Pancreas (tissue), 10 donors: ENCODE data around the gene NUDT16L1. TPM values are rescaled to one million over a fixed set of nuclear protein-coding genes. Genes with fewer than 3 reads are reported as not detected.

Source experiments
- ATAC-seq, 4 donors: fragments of 200-7000 bp; cut with Tn5 transposase; one replicate each; pipeline versions ENCODE4 v1.8.0 to v1.9.1; 2020; ENCODE audit warnings: mild to moderate bottlenecking in 4 of 4, moderate library complexity in 4 of 4
- DNase-seq, 6 donors: peaks; one replicate each; pipeline ENCODE4 v3.0.0-alpha.2; 2020
- FAIRE-seq: peaks from 2 replicates; lab custom pipeline; 2012; peaks lifted over from hg19 to GRCh38; lab: Jason Lieb, UNC
- H3K27ac ChIP-seq, 4 donors: fragments of 200-600 bp; sonication (generic); 1 replicate in 3 of 4; 2 replicates in 1 of 4; pipeline versions ENCODE4 v1.5.0 to v1.8.0; 2020
- H3K27me3 ChIP-seq, 4 donors: fragments of 200-600 bp; one replicate each; pipeline ENCODE4 v1.8.0; 2021
- H3K36me3 ChIP-seq, 3 donors: fragments of 200-600 bp; sonication (generic) in 1 of 3; one replicate each; pipeline versions ENCODE4 v1.5.0 to v1.8.0; 2020 to 2021
- H3K4me1 ChIP-seq, 3 donors: fragments of 200-600 bp; one replicate each; pipeline ENCODE4 v1.8.0; 2021
- H3K4me3 ChIP-seq, 4 donors: fragments of 200-600 bp; sonication (generic) in 2 of 4; one replicate each; pipeline versions ENCODE4 v1.5.0 to v1.8.0; 2020 to 2021
- H3K9me3 ChIP-seq, 4 donors: fragments of 200-600 bp; one replicate each; pipeline ENCODE4 v1.8.0; 2021
- WGBS, 2 donors: extraction: QIAGEN DNeasy Blood & Tissue Kit; methylation state at CpG; one replicate each; pipeline ENCODE4 v1.1.7; 2013; 5-methylcytosine and 5-hydroxymethylcytosine counted together
- intact Hi-C, 3 donors: fragments of 100-400 bp; cut with DNase I; formaldehyde crosslinking; loops; one replicate each; pipeline versions ENCODE4 v1.11.1 to v1.14.2; 2022
- polyA plus RNA-seq, 2 donors: library from polyadenylated mRNA; stranded (reverse); fragments of 200-250 nt; gene quantifications; one replicate each; pipeline ENCODE4 v1.2.3, GENCODE V29; 2013
- total RNA-seq, 6 donors: library from RNA; stranded (reverse); fragmentation: NEBNext Ultra II Directional in 4 of 6; extraction: Animal tissue kit (Norgen Biotek cat#: 25700) in 4 of 6; gene quantifications; one replicate each; pipeline versions ENCODE4 v1.2.1 to v1.2.4, GENCODE V29; 2021 to 2023
- TF ChIP-seq, protein P1 (sequence below), 4 donors: fragments of 200-600 bp; sonication (generic) in 3 of 4; IDR thresholded peaks; one replicate each; pipeline versions ENCODE4 v1.5.0 to v1.8.0; 2021; ENCODE audit warnings: antibody characterized with exemption in 4 of 4
- donor health status: healthy with polysubstance abuse.
- donor health status: DM: no; HTN: no; CAD: no; lungs with moderate emphysema.
- donor health status: DM: no; HTN: no; CAD: no.
- donor health status: control.
- donor health status: control.
- donor health status: Bipolar disorder and iron deficiency.
- donor health status: DM: yes; HTN: yes; CAD: no.
- donor health status: DM: no; HTN: no; CAD: no.
- donor health status: DM: no; HTN: no; CAD: no.
- donor health status: DM: yes; HTN: yes; CAD: no.

The NUDT16L1 gene
- total and polyA plus RNA-seq, 8 donors = 7.0 to 32.3 (median 14.2) TPM

DNA sequence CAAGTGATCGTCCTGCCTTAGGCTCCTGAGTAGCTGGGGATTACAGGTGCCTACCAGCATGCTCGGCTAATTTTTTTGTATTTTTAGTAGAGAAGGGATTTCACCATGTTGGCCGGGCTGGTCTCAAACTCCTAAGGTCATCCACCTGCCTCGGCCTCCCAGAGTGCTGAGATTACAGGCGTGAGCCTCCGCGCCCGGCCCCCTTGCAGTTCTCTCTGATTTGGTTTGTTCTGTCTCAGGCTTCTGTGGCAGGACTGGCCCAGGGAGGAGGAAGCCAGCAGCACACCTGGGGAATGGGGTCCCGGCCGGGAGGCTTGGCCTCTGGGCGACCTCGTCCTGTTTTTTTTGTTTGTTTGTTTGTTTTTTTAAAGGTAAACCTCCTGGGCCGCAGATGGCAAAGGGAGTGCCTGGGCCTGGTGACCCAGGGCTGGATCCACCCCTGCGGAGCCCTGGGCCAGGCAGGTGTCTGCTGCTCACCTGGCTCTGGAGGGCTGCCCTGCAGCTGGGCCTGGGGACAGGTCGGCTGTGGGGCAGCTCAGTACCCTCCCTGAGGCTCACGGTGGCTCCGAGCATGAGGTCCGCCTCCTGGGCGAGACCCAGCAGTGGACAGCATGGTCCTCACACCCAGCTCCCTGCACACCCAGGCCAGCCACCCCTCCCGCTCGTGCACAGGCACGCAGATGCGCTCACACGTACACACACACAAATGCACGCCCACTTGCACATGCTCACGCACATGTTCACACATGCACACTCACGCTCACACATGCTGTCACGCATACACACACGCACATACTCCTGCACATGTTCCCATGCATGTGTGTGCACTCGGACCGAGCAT lies 3.3 kb upstream of the NUDT16L1 start:
- Histone ChIP-seq H3K27me3 (no peaks in the 10 kb centered on the region), H3K4me1 (peaks cover 0 to 7% (median 0%) of the 10 kb centered on the region in 3 donors), H3K27ac (no peak overlapping the region), H3K9me3 (no peaks in the 10 kb centered on the region), H3K4me3 (no peak overlapping the region), H3K36me3 (peaks cover 0 to 4% (median 0%) of the 10 kb centered on the region in 3 donors)
- intact Hi-C loops = no loop called here
- TF ChIP-seq, protein P1, sequence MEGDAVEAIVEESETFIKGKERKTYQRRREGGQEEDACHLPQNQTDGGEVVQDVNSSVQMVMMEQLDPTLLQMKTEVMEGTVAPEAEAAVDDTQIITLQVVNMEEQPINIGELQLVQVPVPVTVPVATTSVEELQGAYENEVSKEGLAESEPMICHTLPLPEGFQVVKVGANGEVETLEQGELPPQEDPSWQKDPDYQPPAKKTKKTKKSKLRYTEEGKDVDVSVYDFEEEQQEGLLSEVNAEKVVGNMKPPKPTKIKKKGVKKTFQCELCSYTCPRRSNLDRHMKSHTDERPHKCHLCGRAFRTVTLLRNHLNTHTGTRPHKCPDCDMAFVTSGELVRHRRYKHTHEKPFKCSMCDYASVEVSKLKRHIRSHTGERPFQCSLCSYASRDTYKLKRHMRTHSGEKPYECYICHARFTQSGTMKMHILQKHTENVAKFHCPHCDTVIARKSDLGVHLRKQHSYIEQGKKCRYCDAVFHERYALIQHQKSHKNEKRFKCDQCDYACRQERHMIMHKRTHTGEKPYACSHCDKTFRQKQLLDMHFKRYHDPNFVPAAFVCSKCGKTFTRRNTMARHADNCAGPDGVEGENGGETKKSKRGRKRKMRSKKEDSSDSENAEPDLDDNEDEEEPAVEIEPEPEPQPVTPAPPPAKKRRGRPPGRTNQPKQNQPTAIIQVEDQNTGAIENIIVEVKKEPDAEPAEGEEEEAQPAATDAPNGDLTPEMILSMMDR (IDR thresholded peaks at IDR 0.05) = no peak
- DNase-seq = peak in 4 of 6 donors; percentile 18 to 75 (median 44)
- FAIRE-seq = no peak
- 88% methylated on average over 31 of the region's 31 CpGs for WGBS, 2 donors
- no peak for ATAC-seq

DNA sequence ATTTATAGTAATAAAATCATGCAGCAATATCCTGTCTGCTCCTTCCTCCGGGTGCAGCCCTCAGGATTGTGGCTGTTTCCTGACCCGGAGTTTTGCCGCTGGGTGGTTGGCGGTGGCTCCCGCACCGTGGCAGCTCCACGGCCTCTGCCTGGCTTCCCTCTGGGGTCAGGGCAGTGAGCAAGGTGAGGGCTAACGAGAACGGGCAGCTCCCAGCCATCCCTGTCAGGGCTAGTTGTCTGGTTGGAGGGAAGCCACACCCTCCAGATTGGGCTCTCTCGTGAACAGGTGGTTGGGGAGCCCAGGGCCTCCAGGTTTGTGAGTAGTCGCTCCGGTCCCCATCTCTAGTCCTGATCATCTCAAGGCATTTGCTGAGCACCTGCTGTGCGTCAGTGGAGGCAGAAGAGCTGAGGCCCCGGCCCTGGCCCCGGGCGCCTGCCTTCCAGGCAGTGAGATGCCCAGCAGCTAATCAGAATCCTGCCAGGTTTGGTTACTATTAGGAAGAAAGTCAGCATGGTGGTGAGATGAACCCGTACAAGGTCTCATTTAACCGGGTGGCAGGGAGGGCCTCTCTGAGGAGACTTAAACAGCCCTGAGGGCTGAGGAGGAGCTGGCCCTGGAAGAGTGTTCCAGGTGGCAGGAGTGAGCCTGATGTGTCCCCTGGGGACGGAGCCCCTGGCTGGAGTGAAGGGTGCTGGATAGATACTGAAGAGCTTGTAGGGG lies 2.3 kb upstream of the NUDT16L1 start:
- intact Hi-C loops = no loop called here
- Histone ChIP-seq H3K4me3 (no peak overlapping the region), H3K9me3 (no peaks in the 10 kb centered on the region), H3K27ac (no peak overlapping the region), H3K27me3 (no peaks in the 10 kb centered on the region), H3K4me1 (peaks cover 0 to 7% (median 0%) of the 10 kb centered on the region in 3 donors), H3K36me3 (peaks cover 0 to 4% (median 0%) of the 10 kb centered on the region in 3 donors)
- TF ChIP-seq, protein P1 (IDR thresholded peaks at IDR 0.05) = no peak
- DNase-seq (peak in 2 of 6 donors; percentile 23 to 52), FAIRE-seq (no peak), ATAC-seq (no peak)
- WGBS, 2 donors = 78 to 79% methylated on average over 19 of the region's 19 CpGs

DNA sequence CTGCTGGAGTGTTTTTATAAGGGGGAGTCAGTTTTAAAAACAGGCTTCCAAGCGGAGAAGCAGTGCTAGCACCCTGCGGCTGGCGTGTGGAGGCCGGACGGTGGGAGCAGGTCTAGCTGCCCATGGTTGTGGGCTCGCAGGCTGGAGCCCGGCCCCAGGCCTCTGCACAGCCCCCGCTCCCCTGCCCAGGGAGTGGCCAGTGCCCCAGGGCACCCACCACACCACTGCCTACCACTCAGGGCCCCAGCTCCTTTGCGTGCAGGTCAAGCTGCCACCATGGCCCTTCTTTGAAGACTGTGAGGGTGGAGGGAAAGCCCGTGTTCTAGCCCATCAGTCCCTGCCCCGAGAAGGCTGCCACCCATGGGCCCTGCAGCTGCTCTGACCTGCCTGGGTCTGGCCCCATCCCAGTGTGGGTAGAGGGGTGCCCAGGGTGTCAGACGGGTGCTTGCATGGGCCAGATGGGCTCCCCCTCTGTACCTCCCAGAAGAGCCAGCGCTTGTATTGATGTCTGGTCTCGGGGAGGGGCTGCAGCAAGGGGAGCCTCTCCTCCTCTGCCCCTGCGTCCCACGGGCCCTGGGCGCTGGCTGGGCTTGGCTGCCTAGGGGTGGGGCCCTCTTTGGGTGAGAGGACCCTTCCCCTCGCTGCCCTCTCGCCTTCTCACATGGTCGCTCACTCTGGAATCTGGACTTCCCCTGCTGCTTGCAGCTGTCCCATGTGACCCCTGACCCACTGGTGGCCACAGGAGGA lies 1.5 kb upstream of the NUDT16L1 start:
- WGBS, 2 donors = 86 to 88% methylated on average over 18 to 20 of the region's 20 CpGs
- Histone ChIP-seq H3K4me3 (no peak overlapping the region), H3K27ac (no peak overlapping the region), H3K36me3 (peaks cover 0 to 7% (median 4%) of the 10 kb centered on the region in 3 donors), H3K9me3 (no peaks in the 10 kb centered on the region), H3K27me3 (no peaks in the 10 kb centered on the region), H3K4me1 (peaks cover 0 to 7% (median 0%) of the 10 kb centered on the region in 3 donors)
- DNase-seq (peak in 3 of 6 donors; percentile 43 to 68 (median 57)), FAIRE-seq (no peak), ATAC-seq (no peak)
- intact Hi-C loops = no loop called here
- TF ChIP-seq, protein P1 (IDR thresholded peaks at IDR 0.05) = no peak

DNA sequence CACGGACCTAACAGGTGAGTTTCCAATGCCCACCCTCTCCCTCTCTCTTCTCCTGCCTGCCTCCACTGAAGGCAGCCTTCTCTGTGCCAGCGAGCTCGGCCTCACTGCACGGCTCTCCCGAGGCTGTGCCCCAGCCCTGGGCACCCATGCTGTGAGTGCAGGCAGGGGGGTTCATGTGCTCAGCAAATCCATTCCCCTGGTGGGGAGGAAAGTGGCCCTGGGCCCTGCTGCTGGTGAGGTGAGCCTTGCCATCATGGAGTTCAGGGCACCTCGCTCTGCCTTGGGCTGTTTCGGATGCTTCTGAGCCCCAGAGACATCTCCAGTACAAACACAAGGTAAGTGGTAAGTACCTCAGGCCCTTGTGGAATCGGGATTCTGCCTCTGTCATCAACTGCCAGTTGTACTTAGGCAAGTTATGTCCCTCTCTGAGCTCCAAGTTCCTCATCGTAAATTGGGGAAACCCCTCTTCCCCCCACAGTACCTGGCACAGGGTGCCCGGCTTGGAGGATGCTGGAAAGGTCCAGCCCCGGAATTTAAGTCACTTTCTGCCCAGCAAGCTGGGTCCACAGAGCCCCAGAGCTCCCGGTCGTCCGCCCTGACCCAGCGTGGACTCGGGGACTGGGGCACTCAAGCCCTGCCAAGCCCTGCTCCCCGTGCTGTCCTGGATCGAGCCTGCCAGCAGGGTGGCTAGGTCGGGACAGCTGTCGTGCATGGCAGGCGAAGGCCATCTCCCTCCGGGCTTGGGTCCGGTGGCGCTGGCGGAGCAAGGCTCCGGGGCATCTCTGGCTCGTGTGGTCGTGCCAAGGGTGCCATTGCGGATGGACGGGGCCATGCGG lies 684 bp upstream of the NUDT16L1 start:
- peak overlapping the region; percentile 47 to 60 (median 51) for H3K27ac ChIP-seq
- peaks cover 0 to 9% (median 4%) of the 10 kb centered on the region in 3 donors for H3K36me3 ChIP-seq
- intact Hi-C loops = no loop called here
- no peaks in the 10 kb centered on the region for H3K27me3 ChIP-seq
- no peaks in the 10 kb centered on the region for H3K9me3 ChIP-seq
- FAIRE-seq (no peak), DNase-seq (peak in 3 of 6 donors; percentile 53 to 70 (median 63)), ATAC-seq (peak; percentile 3 to 22 (median 14))
- WGBS, 2 donors = 20% methylated on average over 29 to 31 of the region's 31 CpGs
- H3K4me3 ChIP-seq = peak overlapping the region; percentile 27 to 99 (median 92)
- peaks cover 0 to 7% (median 0%) of the 10 kb centered on the region in 3 donors for H3K4me1 ChIP-seq
- TF ChIP-seq, protein P1 (IDR thresholded peaks at IDR 0.05) = no peak
